NCI-H128 (cell line): Measurements from ENCODE around the gene SYMPK.
"Not testable (repeated sequence)": the region's sequence is repeated elsewhere in the genome, so short reads cannot be mapped to it uniquely, and the experiment has no call there.

Source experiments
- DNase-seq: peaks from one replicate; lab custom pipeline; 2025; ENCODE audit not compliant: unreplicated experiment; lab: John Stamatoyannopoulos, UW

SYMPK gene

DNA sequence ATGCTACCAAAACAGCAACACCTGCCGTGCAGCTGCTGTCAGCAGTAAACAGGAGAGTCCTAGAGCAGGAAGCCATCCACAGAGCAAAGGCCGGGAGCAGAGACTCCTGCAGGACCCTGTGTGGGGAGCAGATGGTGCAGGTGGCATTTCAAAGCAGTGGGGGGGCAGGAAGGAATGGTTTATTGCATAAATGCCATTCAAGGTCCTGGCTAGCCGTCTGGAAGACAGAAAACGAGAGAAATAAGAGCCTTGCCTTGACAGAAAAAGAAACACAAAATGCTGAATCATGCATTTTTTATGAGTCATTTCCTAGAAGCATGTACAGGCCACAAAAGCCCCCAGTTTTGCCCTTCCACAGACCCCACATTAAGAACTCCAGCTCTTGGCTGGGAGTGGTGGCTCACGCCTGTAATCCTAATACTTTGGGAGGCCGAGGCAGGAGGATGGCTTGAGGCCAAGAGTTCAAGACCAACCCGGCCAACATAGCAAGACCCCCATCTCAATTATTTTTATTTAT lies 53.2 kb downstream of the SYMPK start:
- no peak for DNase-seq

DNA sequence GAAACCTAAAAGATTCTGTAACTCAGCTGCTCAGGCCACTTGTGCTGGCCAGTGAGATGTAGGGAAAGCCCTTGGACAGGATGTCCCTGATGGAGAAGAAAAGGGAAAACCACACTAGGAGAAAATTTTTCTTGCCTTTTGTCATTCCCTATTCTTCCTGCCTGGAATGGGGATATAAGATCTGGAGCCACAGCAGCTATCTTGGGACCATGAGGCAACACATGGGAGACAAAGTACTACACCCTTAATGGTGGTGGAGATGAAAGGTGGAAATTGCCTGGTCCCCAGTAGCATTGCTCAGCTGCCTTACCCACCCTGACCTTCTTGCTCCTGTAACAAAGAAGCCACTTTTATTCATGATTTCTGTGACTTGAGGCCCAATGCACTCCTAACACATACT lies 57.2 kb downstream of the SYMPK start:
- DNase-seq, result no peak

GRCh38 chr19:45804959-45805230 lies 58.1 kb downstream of the SYMPK start:
- no peak for DNase-seq

GRCh38 chr19:45804140-45804958 lies 58.6 kb downstream of the SYMPK start:
- no peak for DNase-seq

DNA sequence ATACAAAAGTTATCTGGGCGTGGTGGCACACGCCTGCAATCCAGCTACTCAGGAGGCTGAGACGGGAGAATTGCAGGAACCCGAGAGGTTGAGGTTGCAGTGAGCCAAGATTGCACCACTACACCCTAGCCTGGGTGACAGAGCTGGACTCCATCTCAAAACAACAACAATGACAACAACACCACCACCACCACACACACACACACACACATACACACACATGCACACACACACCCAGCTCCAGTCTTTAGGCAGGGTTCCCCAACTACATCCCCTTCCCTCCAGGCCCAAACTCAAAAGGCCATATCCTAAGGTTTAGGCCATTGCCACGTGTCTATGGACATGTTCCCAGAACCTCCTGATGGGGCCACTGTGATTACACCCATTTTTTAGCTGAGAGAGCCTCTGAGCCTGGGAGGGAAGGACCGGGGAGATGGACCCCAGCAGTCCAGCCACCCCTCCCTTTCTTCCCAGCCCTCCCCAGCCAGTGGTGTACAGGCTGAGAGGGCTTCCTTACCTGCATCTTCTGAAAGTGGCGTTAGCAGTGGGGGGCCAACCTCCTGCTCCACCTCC lies 61.3 kb downstream of the SYMPK start:
- no peak for DNase-seq

DNA sequence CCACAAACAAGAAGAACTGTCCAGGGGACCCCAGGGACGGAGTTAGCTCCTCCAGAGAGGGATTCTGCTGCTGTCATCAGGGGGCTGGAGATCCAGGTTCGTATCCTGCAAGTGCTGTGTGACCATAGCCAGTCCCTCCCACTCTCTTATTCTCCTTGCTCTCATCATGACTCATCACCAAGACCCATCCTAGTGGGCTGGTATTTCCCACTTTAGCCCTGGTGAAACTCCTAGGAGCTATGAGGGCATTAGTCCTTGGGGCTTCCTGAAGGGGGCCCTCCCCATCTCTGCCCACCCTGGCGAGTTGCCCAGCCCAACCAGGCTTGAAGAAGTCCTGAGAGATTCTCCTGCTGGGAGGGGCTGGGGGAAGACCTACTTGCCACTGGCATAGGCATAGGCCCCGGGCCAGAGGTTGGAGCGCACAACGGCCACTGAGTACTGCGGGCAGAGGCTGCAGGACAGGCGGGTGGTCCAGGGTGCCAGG lies 62.8 kb downstream of the SYMPK start:
- DNase-seq, result no peak

GRCh38 chr19:45799541-45799940 lies 63.4 kb downstream of the SYMPK start:
- DNase-seq, result not testable (repeated sequence)

DNA sequence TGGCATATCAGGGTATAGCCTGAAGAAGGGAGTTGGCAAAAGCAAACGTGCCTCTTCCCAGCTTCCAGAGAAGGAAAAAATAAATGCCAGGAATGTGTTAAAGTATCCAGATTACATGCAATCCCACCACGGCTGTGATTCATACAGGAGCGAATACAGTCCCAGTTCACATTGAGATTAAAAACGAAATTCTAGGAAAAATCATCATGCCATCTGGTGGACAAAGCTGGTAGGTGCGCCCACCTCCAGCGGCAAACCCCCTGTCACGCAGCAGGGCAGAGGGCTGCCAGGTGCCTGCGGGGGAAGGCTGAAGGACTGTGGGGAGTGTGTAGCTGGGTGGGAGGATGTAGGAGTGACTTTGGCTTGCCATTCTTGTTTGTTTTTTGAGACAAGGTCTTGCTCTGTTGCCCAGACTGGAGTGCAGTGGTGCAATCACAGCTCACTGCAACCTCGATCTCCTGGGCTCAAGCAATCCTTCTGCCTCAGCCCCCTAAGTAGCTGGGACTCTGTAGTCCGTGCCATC lies 63.9 kb downstream of the SYMPK start:
- peak; percentile 53 for DNase-seq

GRCh38 chr19:45794627-45795026 lies 68.3 kb downstream of the SYMPK start:
- no peak for DNase-seq

DNA sequence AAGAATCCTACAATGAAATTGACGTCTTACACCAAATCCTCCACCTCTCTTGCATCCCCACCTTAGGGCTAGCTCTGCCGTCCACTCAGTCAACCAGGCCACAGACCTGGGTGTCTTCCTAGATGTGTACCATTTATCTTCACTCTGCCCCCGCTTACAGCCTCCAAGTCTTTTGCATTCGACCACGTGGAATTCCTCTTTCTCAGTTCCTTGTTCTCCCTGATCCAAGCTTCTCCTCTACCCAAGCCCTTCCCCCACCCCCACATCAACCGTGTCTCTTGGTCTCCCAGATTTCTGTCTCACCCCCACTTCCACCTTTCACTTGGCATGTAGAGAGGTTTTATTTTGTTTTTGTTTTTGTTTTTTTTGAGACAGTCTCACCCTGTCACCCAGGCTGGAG lies 69.1 kb downstream of the SYMPK start:
- no peak for DNase-seq

- no peak for DNase-seq
Observed at GRCh38 chr19:45793178-45793564, 69.8 kb downstream of the SYMPK start.

DNA sequence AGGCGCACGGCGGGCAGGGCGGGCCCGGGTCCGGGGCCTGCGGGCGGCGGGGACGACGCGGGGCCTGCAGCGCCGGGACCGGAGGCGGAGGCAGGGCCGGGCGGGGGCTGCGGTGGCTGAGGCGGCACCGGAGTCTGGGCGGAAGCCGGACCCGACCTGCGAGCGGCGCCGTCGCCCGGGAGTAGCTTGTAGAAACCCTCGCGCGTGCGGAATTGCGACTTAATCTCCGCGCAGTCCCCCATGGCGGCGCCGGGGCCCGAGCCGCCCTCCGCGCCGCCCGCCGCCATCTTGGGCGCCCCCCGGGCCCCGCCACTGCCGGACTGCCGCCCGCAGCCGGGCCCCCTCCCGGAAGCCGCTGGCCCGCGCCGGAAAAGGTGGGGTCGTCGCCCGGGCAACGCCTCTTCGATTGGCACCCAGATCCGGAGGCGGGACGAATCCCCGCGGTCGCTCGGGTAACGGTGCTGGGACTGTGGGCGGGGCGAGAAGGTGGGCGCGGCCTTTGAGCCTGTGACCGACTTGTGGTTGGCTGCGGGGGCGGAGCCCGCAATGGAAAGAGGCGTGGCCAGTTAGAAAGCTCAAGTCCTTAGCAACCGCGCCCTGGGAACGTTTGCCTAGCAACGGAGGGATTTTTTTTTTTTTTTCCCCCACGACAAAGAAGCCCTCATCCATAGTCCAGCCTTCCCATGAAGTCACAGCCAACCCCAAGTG lies 70.3 kb downstream of the SYMPK start, which contains the start of gene DMWD:
Gene DMWD, minus strand, starts transcription at position 376 of the 708 bp plus-strand sequence. Its CDS starts 89 bp downstream, at position 287.
- peak; percentile 98 for DNase-seq

DNA sequence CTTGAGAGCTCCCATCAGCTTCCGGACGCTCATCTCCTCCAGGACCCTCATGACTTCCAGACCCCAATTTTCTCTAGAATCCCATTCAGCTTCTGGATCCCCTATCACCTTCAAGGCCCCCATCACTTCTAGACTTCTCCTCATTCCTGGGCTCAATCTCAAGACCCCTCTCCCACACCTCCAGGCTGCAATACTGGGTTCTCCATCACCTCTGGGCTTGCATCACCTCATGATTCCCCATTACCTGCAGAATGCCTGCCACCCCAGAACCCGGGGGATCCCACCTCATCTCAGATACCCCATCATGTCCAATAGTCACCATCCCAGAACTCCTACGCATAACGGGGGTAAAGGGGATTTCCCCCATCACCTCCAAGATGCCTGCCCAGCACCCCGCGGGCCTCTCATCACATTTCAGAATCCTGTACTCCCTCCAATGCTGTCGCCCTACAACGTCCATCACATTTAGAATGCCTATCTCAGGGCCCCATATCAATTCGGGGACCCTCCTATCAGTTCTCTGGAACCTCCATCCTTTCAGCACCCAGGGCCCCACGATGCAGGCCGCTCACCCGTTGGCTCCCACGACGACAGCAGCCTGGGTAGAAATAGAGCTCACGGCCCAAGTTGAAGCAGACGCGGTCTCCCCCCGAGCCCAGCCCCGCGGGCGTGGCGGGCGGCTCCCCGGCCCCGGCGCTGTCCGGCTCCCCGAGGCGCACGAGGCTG lies 71.0 kb downstream of the SYMPK start:
- no peak for DNase-seq

DNA sequence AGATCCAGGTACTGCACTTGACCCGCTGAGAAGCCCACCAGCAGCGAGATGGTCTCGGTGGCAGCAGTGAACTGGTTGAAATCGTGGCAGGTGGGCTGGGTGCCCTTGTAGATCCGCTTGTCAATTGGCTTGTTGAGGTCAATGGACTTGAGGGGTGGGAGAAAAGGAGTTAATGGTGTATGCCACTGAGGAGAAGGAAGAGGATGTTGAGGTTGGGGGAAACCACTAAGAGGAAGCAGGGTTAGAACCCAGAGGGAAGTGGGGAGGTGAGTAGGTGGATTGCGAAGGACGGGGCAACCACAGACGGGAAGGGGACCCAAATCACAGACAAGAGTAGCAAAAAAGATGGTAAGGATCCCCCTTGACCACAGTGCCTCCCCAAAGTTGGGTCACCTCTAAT lies 72.0 kb downstream of the SYMPK start:
- DNase-seq, result no peak

GRCh38 chr19:45789035-45789786 lies 73.7 kb downstream of the SYMPK start:
- DNase-seq, result no peak

- DNase-seq, result no peak
Observed at GRCh38 chr19:45786533-45786894, 76.4 kb downstream of the SYMPK start.

DNA sequence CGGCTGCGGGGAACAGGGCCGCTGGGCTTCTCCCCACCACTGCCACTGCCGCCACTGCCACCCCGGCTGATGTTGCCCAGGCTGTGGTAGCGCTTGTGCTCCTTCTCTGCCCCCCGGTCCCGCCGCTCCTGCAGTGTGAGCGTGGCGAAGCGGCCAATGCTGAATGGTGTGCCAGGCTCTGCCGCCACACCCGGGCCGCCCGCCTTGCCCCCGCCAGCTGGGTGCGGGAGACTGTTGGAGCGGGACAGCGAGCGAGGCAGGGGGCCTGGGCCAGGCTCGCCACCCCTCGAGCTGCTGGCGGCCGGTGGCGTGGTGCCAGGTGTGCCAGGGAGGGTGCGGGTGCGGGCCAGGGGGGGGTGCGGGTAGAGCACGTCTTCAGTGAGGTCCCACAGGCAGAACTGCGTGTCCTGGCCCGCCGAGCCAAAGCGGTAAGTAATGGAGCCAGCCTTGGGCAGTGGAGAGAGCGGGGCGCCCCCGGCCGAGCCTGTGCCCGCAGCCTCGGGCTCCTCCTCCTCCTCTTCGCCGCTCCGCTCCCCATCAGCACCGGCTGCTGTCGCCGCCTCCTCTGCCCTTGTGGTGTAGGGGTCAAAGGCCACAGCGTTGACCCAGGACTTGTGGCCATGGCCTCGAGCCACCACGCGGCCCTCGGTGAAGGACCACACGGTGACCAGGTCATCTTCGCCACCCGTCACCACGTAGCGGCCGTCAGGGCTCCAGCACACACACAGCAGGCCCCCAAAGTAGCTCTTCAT lies 77.0 kb downstream of the SYMPK start:
- DNase-seq, result no peak

- no peak for DNase-seq
Observed at GRCh38 chr19:45785097-45785496, 77.8 kb downstream of the SYMPK start.

- DNase-seq, result no peak
Observed at GRCh38 chr19:45784096-45784495, 78.9 kb downstream of the SYMPK start.
